Measurements from ENCODE around the gene RXYLT1.

The RXYLT1 gene

GRCh38 chr12:63844391-63845341 lies 65.0 kb downstream of the RXYLT1 start, which contains the start of gene SRGAP1:
Gene SRGAP1 (plus strand): TSS chr12:63844700. CDS start chr12:63844817, 117 bp downstream.
- no peak for DNase-seq

GRCh38 chr12:63845726-63846125 lies 66.0 kb downstream of the RXYLT1 start:
- DNase-seq = no peak

DNA sequence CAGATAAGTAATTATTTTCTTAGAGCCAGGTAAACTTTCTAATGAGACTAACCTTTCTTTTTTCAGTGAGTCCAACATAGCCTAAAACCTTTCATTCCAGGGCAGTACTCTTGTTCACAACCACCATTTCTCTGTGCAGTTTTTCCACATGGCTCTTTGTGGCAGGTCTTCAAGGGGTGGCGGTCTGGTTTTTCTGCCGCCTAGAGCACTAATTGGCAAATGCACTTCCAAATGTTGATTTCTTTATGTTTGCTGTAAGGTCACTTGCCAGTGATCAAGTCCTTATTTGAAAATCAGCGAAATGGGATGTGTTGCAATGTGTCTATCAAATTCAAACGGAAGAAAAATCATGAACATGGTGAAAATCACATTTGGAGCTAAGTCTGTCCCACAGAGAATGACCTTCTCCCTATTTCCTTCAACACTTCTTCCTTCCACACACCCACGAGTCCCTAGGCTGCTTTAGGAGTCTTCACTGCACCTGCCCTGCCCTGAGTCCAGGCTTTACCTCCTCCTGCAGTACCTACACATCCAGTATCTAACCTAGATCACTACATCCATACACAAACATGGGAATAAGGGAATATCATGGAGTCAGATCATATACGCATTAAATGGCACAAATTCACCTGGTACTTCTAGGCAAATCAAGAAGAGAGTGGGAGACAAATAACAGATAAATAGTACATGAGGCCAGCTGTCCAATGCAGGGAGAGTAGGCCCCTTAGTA lies 66.7 kb downstream of the RXYLT1 start:
- DNase-seq = no peak

- DNase-seq = no peak
Observed at GRCh38 chr12:63848450-63848849, 68.7 kb downstream of the RXYLT1 start.

- DNase-seq = no peak
Observed at GRCh38 chr12:63849106-63849620, 69.5 kb downstream of the RXYLT1 start.

- DNase-seq = no peak
Observed at GRCh38 chr12:63849641-63850040, 69.9 kb downstream of the RXYLT1 start.

- DNase-seq = no peak
Observed at GRCh38 chr12:63853978-63854377, 74.3 kb downstream of the RXYLT1 start.

GRCh38 chr12:63855299-63855698 lies 75.6 kb downstream of the RXYLT1 start:
- no peak for DNase-seq

DNA sequence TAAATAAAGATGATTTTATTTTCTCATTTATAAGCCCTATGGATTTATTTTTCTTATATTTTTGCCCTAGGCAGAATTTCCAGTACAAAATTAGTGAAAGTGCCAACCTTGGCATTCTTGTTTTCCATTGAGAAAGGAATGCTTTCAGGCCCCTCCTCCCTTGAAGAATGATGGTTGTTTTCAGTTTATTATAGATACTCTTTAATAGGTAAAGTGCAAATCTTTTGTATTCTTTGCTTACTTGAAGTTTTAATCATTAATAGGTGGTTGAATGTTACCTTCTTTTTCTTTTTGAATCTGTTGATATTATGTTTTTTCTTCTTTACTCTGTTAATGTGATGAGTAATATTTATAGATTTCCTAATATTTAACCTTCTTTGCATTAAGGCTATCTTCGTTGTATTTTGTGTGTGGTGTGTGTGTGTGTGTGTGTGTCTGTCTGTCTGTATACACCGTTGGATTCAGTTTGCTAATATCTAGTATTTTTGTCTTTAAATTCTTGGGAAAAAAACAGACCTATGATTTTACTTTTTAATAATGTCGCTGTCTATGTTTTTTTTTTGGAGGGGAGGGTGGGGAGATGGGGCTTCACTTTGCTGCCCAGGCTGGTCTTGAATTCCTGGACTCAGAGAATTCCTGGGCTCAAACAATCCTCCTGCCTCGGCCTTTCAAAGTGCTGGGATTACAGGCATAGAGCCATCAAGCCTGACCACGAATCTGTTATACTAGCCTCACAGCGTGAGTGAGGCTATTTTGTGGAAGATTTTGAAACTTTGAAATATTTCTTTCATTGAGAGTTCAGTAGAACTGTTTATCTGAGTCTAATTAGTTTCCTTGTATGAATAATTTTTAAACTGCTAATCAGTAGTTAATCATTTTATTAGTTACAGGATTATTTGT lies 78.3 kb downstream of the RXYLT1 start:
- no peak for DNase-seq

All from KG1 (cell line).